GM21423 (cell line): ENCODE data around the gene CUZD1.

Source experiments
- ATAC-seq: cut with Tn5 transposase; IDR thresholded peaks from one replicate; pipeline ENCODE4 v1.9.1; 2021; ENCODE audit warnings: mild to moderate bottlenecking, moderate library complexity; ENCODE audit not compliant: unreplicated experiment

Gene CUZD1

GRCh38 chr10:122855745-122856144 lies 10.1 kb upstream of the CUZD1 start:
- no peak for ATAC-seq

- ATAC-seq, result no peak
These were observed 9.0 kb upstream of the CUZD1 start for GRCh38 chr10:122854648-122855047.

GRCh38 chr10:122853665-122854313 lies 8.1 kb upstream of the CUZD1 start:
- ATAC-seq, result no peak

- ATAC-seq, result no peak
These were observed 6.6 kb upstream of the CUZD1 start for GRCh38 chr10:122852261-122852660.

GRCh38 chr10:122850705-122851640 lies 5.3 kb upstream of the CUZD1 start:
- no peak for ATAC-seq

- no peak for ATAC-seq
These were observed 4.4 kb upstream of the CUZD1 start for GRCh38 chr10:122849900-122850605.

- ATAC-seq, result no peak
These were observed 3.4 kb upstream of the CUZD1 start for GRCh38 chr10:122849090-122849489.

GRCh38 chr10:122847782-122848604 lies 2.3 kb upstream of the CUZD1 start:
- peak; percentile 55 for ATAC-seq

GRCh38 chr10:122844146-122844545 lies 1.5 kb downstream of the CUZD1 start:
- ATAC-seq, result no peak

GRCh38 chr10:122841569-122841968 lies 4.1 kb downstream of the CUZD1 start:
- no peak for ATAC-seq

GRCh38 chr10:122839505-122839904 lies 6.2 kb downstream of the CUZD1 start:
- ATAC-seq, result no peak

- ATAC-seq, result no peak
These were observed 6.8 kb downstream of the CUZD1 start for GRCh38 chr10:122838880-122839279.

- no peak for ATAC-seq
These were observed 9.7 kb downstream of the CUZD1 start for GRCh38 chr10:122835908-122836307.

- no peak for ATAC-seq
These were observed 14.7 kb downstream of the CUZD1 start for GRCh38 chr10:122830965-122831353.

GRCh38 chr10:122830273-122830964 lies 15.2 kb downstream of the CUZD1 start:
- ATAC-seq, result no peak

- ATAC-seq, result no peak
These were observed 16.2 kb downstream of the CUZD1 start for GRCh38 chr10:122829454-122829853.

GRCh38 chr10:122828716-122829255 lies 16.9 kb downstream of the CUZD1 start:
- no peak for ATAC-seq

- ATAC-seq, result no peak
These were observed 18.4 kb downstream of the CUZD1 start for GRCh38 chr10:122827302-122827701.

- ATAC-seq, result no peak
These were observed 22.5 kb downstream of the CUZD1 start for GRCh38 chr10:122822973-122823690.
